Activated CD4-positive, CD25-positive, alpha-beta regulatory T cell treated with anti-CD3 and anti-CD28 coated beads, Interleukin-2, amount 50 U/mL, for 24 hours (primary cell): ENCODE results near the gene SPATA31D3.
"Not testable (repeated sequence)": the region's sequence is repeated elsewhere in the genome, so short reads cannot be mapped to it uniquely, and the experiment has no call there.

Experiments used
- ATAC-seq, 2 donors: fragments of 150-1000 bp; cut with Tn5 transposase; one replicate each; pipeline ENCODE4 v1.10.0; 2021; ENCODE audit warnings: mild to moderate bottlenecking in 1 of 2, moderate library complexity in 1 of 2

SPATA31D3 gene

GRCh38 chr9:81980568-81980967 is 37.3 kb downstream of the SPATA31D3 start:
- no peak for ATAC-seq

DNA sequence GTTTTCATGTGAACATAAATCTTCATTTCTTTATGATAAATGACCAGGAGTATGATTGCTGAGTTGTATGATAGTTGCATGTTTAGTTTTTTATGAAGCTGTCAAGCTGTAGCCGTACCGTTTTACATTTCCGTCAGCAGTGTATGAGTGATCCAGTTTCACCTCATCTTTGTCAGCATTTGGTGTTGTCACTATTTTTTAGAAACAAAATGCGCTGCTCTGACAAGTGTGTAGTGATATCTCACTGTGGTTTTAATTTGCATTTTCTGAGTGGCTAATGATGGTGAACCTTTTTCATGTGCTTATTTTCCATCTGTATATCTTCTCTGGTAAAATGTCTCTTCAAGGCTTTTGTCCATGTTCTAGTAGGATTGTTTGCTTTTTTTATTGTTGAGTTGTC is 38.6 kb downstream of the SPATA31D3 start:
- no peak for ATAC-seq

- ATAC-seq, result no peak
These were observed 41.6 kb downstream of the SPATA31D3 start for GRCh38 chr9:81984928-81985327.

DNA sequence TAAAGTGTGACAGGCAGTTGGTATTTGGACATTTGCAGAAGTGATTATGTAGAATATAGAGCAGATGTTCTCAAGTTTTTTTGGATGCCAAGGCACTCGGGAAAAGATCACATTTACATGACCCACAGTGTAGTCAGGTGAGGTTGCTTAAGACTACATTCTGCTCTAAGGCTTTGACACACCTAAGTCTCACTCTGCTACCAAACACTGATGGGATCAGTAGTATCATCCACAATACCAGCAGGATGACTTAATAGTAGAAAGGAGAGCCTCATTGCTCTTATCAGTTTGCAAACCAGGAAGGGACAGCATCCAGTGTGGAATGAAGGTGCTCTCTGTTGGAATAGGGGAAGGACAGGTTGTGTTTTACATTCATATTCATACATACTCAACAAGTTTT is 42.8 kb downstream of the SPATA31D3 start:
- ATAC-seq, result no peak

- not testable (repeated sequence) for ATAC-seq
These were observed 45.2 kb downstream of the SPATA31D3 start, which contains the start of gene SPATA31D1 for GRCh38 chr9:81988472-81988871. SPATA31D1 (plus strand) TSS chr9:81988772; CDS start chr9:81988819, 47 bp downstream.

DNA sequence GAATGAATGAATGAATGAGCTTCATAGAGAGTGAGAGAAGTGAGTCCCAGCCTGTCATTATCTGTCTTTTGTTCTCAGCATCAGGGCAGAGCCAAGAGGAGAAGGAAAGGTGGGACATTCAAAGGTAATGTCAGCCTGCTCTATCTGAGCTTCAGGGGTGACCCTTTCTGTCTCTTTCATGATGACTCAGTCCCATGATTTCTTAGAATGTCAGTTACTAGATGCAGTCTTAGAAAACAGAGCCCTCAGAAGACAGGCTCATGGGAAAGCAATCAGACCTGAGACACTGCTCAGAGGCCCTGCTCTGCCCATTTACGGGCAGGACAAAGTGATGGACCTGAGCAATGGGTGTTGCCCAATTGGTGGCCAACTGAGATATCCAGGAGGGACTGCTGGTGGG is 46.4 kb downstream of the SPATA31D3 start:
- ATAC-seq, result no peak

DNA sequence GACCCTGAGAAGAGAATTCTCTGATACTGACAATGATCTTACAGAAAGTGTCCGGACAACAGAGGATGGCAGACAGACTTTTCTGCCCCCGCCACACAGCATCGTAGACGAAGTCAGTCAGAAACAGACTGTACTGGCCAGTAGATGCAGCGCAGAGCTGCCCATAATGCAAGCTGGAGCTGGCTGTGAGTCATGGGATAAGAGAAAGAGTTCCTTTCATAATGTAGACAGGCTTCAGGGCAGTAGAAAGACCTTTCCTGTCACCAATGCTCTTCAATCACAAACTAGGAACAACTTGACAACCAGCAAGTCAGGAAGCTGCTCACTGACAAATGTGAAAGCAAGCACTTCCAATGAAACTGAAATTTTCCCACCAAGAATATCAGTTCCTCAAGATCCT is 50.4 kb downstream of the SPATA31D3 start:
- no peak for ATAC-seq
